GM19023 (cell line): ENCODE data around the gene OR56B1.
A peak's percentile ranks its signal among the peaks of the same experiment; 100 is the strongest.
"Not testable (repeated sequence)": the region's sequence is repeated elsewhere in the genome, so short reads cannot be mapped to it uniquely, and the experiment has no call there.

Experiments used
- ATAC-seq: cut with Tn5 transposase; IDR thresholded peaks from one replicate; pipeline ENCODE4 v1.9.1; 2021; ENCODE audit warnings: mild to moderate bottlenecking, moderate library complexity; ENCODE audit not compliant: unreplicated experiment

OR56B1 gene

DNA sequence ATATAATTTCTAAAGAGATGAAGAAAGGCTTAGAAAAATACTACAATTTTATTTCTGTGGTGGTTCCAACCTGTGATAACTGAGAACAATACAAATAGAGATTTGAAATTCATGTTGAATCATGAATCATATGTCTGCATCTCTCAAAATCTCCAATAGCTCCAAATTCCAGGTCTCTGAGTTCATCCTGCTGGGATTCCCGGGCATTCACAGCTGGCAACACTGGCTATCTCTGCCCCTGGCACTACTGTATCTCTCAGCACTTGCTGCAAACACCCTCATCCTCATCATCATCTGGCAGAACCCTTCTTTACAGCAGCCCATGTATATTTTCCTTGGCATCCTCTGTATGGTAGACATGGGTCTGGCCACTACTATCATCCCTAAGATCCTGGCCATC, at the start of gene OR56B1:
TSS of gene OR56B1 (plus strand) at position 53 of the 400 bp plus-strand sequence. CDS start at position 122, 69 bp downstream.
- ATAC-seq, result no peak

- no peak for ATAC-seq
Measured at GRCh38 chr11:5688482-5688881, 47.8 kb upstream of the OR56B1 start.

DNA sequence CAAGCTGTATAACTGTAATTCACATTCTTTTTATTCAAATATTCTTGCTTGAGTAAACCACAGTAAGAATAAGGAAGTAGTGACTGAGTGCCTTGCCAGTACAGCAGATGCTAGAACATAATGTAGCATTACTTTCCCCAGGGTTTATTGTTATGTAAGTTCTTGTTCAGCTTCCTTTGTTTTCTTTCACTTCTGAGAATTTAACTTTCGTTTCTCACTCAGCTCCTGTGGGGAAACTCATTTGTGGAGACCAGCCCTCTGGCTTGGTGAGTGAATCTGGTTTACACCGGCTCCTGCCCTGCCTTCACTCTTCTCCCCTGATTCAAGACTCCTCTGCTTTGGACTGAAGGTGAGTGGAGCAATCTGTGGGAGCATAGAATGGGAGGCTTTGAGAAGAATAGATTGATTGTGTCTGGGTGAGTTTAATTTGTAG, 46.7 kb upstream of the OR56B1 start, which contains the start of gene TRIM22:
TSS of gene TRIM22 (plus strand) at position 240 of the 433 bp plus-strand sequence. CDS start 6,443 bp downstream, outside the sequence.
- ATAC-seq, result peak; percentile 68

DNA sequence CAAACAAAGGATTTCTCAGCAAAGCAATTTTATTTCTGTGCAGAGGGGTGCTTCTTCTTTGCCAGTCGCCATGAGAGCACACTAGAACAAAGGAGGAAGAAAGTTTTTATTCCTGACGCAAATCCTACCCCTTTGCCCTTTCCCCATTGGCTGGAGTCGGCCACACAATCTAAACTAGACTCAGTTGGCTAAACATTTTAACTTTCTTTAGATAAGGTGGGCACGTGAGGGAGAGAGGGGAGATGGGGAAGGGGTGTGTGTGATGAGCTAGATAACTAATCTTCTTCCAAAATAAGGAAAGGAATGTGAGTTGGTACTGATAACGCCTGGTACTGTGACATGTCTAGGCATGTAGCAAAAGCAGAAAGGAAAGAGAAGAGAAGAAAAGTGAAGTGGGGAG, 46.0 kb upstream of the OR56B1 start:
- no peak for ATAC-seq

- no peak for ATAC-seq
Measured at GRCh38 chr11:5690736-5691135, 45.5 kb upstream of the OR56B1 start.

DNA sequence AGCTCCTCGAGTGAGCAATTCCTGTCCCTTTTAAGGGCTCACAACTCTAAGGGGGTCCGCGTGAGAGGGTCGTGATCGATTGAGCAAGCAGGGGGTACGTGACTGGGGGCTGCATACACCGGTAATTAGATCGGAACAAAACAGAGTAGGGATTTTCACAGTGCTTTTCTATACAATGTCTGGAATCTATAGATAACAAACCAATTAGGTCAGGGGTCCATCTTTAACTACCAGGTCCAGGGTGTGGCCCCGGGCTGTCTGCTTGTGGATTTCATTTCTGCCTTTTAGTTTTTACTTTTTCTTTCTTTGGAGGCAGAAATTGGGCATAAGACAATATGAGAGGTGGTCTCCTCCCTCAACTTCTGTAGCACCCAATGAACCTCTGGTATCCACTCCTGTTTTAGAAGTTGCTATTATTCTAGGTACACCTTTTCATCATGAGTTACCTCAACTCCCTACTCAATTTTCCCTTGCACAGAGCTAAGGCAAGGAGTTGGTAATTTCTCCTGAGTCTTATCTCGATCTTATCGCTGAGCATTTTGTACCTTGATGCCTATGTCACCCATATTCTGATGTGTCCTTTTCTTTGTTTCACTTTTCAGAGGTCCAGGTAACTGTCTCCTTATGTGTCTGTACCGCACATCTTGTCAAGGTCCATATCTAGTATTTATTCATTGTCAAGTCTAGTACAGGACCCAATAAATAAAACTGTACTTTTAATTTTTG, 44.8 kb upstream of the OR56B1 start:
- not testable (repeated sequence) for ATAC-seq

DNA sequence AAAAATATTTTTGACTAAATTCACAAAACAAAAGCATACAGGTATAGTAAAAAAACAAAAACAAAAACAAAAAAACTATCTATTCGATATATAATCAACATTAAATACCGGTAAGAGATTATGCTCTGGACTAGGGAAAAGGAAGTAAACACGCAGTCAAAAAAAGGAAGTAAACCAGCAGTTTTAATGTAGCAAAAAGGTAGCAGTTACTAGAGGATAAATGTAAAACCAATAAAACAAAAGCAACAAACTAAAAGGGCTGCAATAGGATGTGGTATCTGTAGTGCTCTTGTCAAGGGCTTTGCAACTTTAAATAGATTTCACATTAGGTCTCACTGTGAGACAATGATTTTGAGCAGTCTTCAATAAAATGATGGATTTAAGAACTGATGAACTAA, 44.3 kb upstream of the OR56B1 start:
- no peak for ATAC-seq

GRCh38 chr11:5694642-5695041, 41.6 kb upstream of the OR56B1 start:
- ATAC-seq, result no peak

GRCh38 chr11:5695580-5695979, 40.7 kb upstream of the OR56B1 start:
- no peak for ATAC-seq

- no peak for ATAC-seq
Measured at GRCh38 chr11:5696210-5696609, 40.0 kb upstream of the OR56B1 start.

DNA sequence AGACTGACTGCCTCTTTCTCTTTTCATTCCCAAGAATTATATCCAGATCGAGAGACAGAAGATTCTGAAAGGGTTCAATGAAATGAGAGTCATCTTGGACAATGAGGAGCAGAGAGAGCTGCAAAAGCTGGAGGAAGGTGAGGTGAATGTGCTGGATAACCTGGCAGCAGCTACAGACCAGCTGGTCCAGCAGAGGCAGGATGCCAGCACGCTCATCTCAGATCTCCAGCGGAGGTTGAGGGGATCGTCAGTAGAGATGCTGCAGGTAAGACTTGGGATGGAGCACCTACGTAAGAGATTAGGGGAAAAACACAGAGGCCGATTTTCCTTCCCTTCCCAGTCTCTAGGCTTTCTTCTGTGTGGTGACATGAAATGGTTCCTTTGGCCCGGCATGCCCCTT, 38.0 kb upstream of the OR56B1 start:
- no peak for ATAC-seq

- no peak for ATAC-seq
Measured at GRCh38 chr11:5700421-5701054, 35.7 kb upstream of the OR56B1 start.

GRCh38 chr11:5701055-5701577, 35.1 kb upstream of the OR56B1 start:
- no peak for ATAC-seq

GRCh38 chr11:5703741-5704536, 32.3 kb upstream of the OR56B1 start:
- peak; percentile 69 for ATAC-seq

DNA sequence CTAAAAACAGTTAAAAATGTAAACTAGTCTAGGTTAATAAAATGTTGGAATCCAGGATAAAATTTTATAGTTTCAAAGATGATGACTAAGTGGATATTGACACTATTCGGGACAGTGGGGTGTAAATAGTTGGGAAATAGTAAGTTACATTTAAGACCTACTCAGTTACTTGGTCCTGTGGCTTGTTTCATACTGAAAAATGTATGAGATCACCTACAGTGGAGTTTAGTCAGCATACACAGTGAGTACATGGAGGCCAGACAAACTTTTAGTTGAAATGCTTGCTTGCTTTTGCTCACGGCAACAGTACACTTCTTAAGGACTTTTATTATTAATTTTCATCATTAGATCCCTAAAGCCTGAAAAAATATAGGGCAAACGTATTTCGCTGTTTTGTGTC, 30.6 kb upstream of the OR56B1 start:
- no peak for ATAC-seq

DNA sequence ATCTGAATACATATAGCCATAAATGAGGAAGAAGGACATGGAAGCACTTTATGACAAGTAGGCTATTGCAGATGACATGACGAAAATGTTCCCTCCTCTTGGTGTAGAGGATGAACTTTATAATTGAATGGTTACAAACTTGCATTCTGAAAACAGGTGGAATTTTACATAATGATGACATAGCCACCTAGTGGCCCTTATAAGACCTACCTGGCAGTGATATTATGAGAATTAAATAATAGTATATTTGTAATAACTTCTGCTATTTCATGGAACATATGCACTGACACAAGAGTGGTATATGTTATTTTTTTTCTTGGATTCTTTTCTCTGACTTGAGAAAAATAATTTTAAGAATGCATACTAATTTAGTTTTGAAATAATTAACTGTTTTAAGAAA, 23.7 kb upstream of the OR56B1 start:
- no peak for ATAC-seq

DNA sequence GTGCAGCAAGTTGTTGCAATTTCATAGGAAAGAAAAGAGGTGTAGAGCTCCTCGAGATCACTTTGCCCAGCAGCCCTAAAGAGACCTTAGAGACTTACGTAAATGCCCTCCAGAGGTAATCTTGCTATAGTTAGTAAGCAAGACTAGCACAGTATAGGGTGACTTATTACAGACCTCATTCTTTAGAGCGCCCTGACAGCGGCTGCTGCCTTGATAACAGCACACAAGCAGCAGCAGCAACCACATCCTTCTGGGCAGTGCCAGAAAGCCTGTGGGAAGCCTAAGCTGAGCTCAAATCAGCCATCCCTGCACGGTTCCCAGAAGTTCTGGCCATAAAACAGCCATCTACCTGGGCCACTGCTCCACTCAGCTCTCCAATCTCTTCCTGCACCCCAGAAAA, 22.6 kb upstream of the OR56B1 start:
- ATAC-seq, result no peak

DNA sequence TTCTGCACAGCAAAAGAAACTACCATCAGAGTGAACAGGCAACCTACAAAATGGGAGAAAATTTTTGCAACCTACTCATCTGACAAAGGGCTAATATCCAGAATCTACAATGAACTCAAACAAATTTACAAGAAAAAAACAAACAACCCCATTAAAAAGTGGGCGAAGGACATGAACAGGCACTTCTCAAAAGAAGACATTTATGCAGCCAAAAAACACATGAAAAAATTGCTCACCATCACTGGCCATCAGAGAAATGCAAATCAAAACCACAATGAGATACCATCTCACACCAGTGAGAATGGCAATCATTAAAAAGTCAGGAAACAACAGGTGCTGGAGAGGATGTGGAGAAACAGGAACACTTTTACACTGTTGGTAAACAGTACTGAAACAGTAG, 19.7 kb upstream of the OR56B1 start:
- not testable (repeated sequence) for ATAC-seq

DNA sequence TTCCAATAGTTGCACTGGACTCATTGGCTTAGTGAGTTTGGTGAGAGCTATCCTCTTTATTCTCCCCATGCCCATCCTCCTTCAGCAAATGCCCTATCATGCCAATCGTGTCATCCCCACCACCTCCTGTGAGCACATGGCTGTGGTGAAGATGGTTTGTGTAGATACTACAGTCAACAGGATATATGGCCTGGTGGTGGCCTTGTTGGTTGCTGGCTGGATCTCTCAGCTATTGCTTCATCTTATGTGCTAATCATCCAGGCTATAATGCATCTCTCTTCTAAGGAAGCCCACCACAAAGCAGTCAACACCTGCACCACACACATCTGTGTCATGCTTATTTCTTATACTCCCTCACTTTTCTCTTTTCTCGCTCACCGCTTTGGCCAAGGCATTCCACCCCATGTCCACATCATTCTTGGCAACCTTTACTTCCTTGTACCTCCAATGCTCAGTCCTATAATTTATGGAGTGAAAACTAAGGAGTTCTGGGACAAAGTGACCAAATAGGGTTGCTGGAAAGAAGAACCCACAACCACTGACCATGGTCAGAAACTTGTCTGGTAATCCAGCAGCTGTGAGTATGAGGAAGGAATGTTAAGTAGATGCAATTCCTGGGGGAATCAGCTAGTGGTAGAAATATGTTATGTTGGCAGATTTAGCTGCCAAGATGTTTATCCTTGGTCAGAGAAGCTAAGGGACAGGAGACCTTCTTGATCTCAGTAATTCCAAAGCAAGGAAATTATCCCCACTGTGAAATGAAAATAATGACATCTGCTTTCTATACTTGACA, 16.3 kb upstream of the OR56B1 start:
- no peak for ATAC-seq

GRCh38 chr11:5722622-5723021, 13.6 kb upstream of the OR56B1 start:
- no peak for ATAC-seq

GRCh38 chr11:5726351-5726750, 9.9 kb upstream of the OR56B1 start:
- no peak for ATAC-seq
